Measurements from ENCODE around the gene NHLRC4.

NHLRC4 gene

GRCh38 chr16:565419-566330 is 1.1 kb upstream of the NHLRC4 start:
- DNase-seq (ENCODE audit: low read depth) = no peak

- no peak for DNase-seq (ENCODE audit: low read depth)
Observed at GRCh38 chr16:567373-568256, 810 bp downstream of the NHLRC4 start.

GRCh38 chr16:568401-569258 is 1.8 kb downstream of the NHLRC4 start:
- no peak for DNase-seq (ENCODE audit: low read depth)

GRCh38 chr16:569445-570254 is 2.8 kb downstream of the NHLRC4 start, which contains the start of gene PIGQ:
TSS of gene PIGQ (plus strand) at chr16:569968. CDS start at chr16:574075, 4,107 bp downstream.
- DNase-seq (ENCODE audit: low read depth) = peak; percentile 63

GRCh38 chr16:572865-573650 is 6.3 kb downstream of the NHLRC4 start:
- DNase-seq (ENCODE audit: low read depth) = no peak

- DNase-seq (ENCODE audit: low read depth) = no peak
Observed at GRCh38 chr16:574021-574760, 7.4 kb downstream of the NHLRC4 start.

- DNase-seq (ENCODE audit: low read depth) = no peak
Observed at GRCh38 chr16:575354-576196, 8.8 kb downstream of the NHLRC4 start.

- no peak for DNase-seq (ENCODE audit: low read depth)
Observed at GRCh38 chr16:576197-576822, 9.5 kb downstream of the NHLRC4 start.

GRCh38 chr16:576823-577201 is 10.0 kb downstream of the NHLRC4 start:
- no peak for DNase-seq (ENCODE audit: low read depth)

- no peak for DNase-seq (ENCODE audit: low read depth)
Observed at GRCh38 chr16:577796-578195, 11.0 kb downstream of the NHLRC4 start.

GRCh38 chr16:578232-578869 is 11.5 kb downstream of the NHLRC4 start:
- no peak for DNase-seq (ENCODE audit: low read depth)

GRCh38 chr16:578870-579405 is 12.1 kb downstream of the NHLRC4 start:
- DNase-seq (ENCODE audit: low read depth) = no peak

GRCh38 chr16:580141-580945 is 13.5 kb downstream of the NHLRC4 start:
- no peak for DNase-seq (ENCODE audit: low read depth)

GRCh38 chr16:580946-581498 is 14.2 kb downstream of the NHLRC4 start:
- DNase-seq (ENCODE audit: low read depth) = no peak

GRCh38 chr16:582218-582613 is 15.4 kb downstream of the NHLRC4 start:
- DNase-seq (ENCODE audit: low read depth) = no peak
